Fibroblast of lung (primary cell): ENCODE data around the gene OSGIN1. TPM values are rescaled to one million over a fixed set of nuclear protein-coding genes. Genes with fewer than 3 reads are reported as not detected.

Experiments
- DNase-seq, 2 donors: peaks; one replicate each; pipeline versions ENCODE4 v3.0.0 to v3.0.0-alpha.2; 2010; ENCODE audit warnings: low read depth in 2 of 2
- H2AFZ ChIP-seq: 2 replicates; pipeline ENCODE4 v1.5.1; 2012; ENCODE audit warnings: low read length, control low read depth, inconsistent platforms
- H3K27ac ChIP-seq: 2 replicates; pipeline ENCODE4 v1.5.1; 2011; ENCODE audit warnings: low read length, control low read depth; ENCODE audit not compliant: insufficient read depth
- H3K27me3 ChIP-seq: 2 replicates; pipeline ENCODE4 v1.5.1; 2011; ENCODE audit warnings: mild to moderate bottlenecking, low read length; ENCODE audit not compliant: control insufficient read depth, insufficient read depth
- H3K36me3 ChIP-seq: 2 replicates; pipeline ENCODE4 v1.5.1; 2011; ENCODE audit warnings: low read length; ENCODE audit not compliant: control insufficient read depth, insufficient read depth
- H3K4me1 ChIP-seq: 2 replicates; pipeline ENCODE4 v1.5.1; 2011; ENCODE audit warnings: low read length; ENCODE audit not compliant: control insufficient read depth, insufficient read depth; ENCODE audit errors: extremely low read depth
- H3K4me2 ChIP-seq: 2 replicates; pipeline ENCODE4 v1.5.1; 2011; ENCODE audit warnings: low read length, control low read depth; ENCODE audit not compliant: insufficient read depth; ENCODE audit errors: extremely low read depth
- H3K4me3 ChIP-seq, 4 experiments: fragments of 200-600 bp in 1 of 4; sonication (generic) in 1 of 4; replicated peaks in 1 of 4; 2 replicates each; pipeline ENCODE4 v1.5.1; 2011 to 2016; ENCODE audit warnings: low read length in 4 of 4, low read depth in 3 of 4, mild to moderate bottlenecking in 3 of 4, control low read depth in 2 of 4, inconsistent platforms in 1 of 4, mixed read lengths in 1 of 4; ENCODE audit not compliant: insufficient read depth in 1 of 4; ENCODE audit errors: control extremely low read depth in 1 of 4
- H3K79me2 ChIP-seq: 2 replicates; pipeline ENCODE4 v1.5.1; 2012; ENCODE audit warnings: mild to moderate bottlenecking, low read length, inconsistent platforms; ENCODE audit not compliant: control insufficient read depth, insufficient read depth
- H3K9ac ChIP-seq: 2 replicates; pipeline ENCODE4 v1.5.1; 2011; ENCODE audit warnings: mild to moderate bottlenecking, low read length, control low read depth; ENCODE audit not compliant: insufficient read depth
- H3K9me3 ChIP-seq: 2 replicates; pipeline ENCODE4 v1.5.1; 2012; ENCODE audit warnings: low read depth, low read length; ENCODE audit not compliant: control insufficient read depth, insufficient read depth
- H4K20me1 ChIP-seq: 2 replicates; pipeline ENCODE4 v1.5.1; 2011; ENCODE audit warnings: low read length; ENCODE audit not compliant: control insufficient read depth, insufficient read depth; ENCODE audit errors: extremely low read depth
- EZH2 ChIP-seq: IDR thresholded peaks from 2 replicates; pipeline ENCODE4 v1.5.1; 2012; ENCODE audit warnings: low read length, control low read depth, mild to moderate bottlenecking; ENCODE audit errors: missing control alignments
- polyA plus RNA-seq, 2 donors: library from polyadenylated mRNA; depleted of rRNA in 1 of 2; stranded (reverse) in 1 of 2; unstranded in 1 of 2; fragments of >200 nt; gene quantifications; 2 replicates each; pipeline ENCODE4 v1.2.1, GENCODE V29; 2011 to 2012; ENCODE audit warnings: missing spikeins in 1 of 2
- total RNA-seq: library from RNA; depleted of rRNA; stranded (reverse); fragments of >200 nt; gene quantifications from 2 replicates; pipeline ENCODE4 v1.2.1, GENCODE V29; 2014
- TF ChIP-seq, protein P1 (sequence below), 2 donors: IDR thresholded peaks in 1 of 2; conservative IDR thresholded peaks in 1 of 2; 1 replicate in 1 of 2; 2 replicates in 1 of 2; pipeline ENCODE4 v1.5.1; 2011 to 2012; ENCODE audit warnings: low read length in 2 of 2, control low read depth in 1 of 2, inconsistent platforms in 1 of 2, low read depth in 1 of 2, mild to moderate bottlenecking in 1 of 2

The OSGIN1 gene
- total and polyA plus RNA-seq, 2 donors (not counting 1 experiment from before 2014, with no cell fraction given): 2.1 to 6.6 TPM

DNA sequence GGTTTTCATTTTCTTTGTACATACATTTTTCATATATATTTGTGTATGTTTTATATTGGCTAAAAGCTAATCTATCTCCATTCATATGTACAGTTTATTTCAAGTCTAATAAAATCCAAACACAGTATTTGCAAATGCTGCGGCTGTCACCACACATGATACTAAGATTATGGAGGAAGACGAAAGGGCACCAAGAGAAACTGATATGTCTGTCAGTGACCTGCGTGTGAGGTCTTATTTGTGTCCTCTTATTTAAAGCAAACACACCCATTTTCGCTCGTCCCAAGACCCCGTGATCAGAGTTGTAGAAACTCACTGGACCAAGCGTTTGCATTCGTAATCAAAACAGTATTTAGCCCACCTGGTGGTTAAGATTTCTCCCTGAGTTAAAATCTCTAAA lies 45.9 kb upstream of the OSGIN1 start:
- Histone ChIP-seq H3K36me3 (no peaks in the 10 kb centered on the region), H3K79me2 (no peaks in the 10 kb centered on the region), H3K4me2 (no peak overlapping the region), H3K9me3 (no peaks in the 10 kb centered on the region), H3K27me3 (no peaks in the 10 kb centered on the region), H3K4me1 (peaks cover 2% of the 10 kb centered on the region), H2AFZ (no peak overlapping the region), H4K20me1 (no peaks in the 10 kb centered on the region), H3K4me3 (no peak overlapping the region), H3K9ac (no peak overlapping the region), H3K27ac (no peak overlapping the region)
- TF ChIP-seq, protein P1, sequence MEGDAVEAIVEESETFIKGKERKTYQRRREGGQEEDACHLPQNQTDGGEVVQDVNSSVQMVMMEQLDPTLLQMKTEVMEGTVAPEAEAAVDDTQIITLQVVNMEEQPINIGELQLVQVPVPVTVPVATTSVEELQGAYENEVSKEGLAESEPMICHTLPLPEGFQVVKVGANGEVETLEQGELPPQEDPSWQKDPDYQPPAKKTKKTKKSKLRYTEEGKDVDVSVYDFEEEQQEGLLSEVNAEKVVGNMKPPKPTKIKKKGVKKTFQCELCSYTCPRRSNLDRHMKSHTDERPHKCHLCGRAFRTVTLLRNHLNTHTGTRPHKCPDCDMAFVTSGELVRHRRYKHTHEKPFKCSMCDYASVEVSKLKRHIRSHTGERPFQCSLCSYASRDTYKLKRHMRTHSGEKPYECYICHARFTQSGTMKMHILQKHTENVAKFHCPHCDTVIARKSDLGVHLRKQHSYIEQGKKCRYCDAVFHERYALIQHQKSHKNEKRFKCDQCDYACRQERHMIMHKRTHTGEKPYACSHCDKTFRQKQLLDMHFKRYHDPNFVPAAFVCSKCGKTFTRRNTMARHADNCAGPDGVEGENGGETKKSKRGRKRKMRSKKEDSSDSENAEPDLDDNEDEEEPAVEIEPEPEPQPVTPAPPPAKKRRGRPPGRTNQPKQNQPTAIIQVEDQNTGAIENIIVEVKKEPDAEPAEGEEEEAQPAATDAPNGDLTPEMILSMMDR (conservative IDR thresholded peaks at IDR 0.05 in 1 of 2, IDR thresholded peaks at IDR 0.05 in 1 of 2; ENCODE audit: low read depth in 1 of 2, low read length in 2 of 2): no peak
- TF ChIP-seq EZH2: no peak
- no peak for DNase-seq

DNA sequence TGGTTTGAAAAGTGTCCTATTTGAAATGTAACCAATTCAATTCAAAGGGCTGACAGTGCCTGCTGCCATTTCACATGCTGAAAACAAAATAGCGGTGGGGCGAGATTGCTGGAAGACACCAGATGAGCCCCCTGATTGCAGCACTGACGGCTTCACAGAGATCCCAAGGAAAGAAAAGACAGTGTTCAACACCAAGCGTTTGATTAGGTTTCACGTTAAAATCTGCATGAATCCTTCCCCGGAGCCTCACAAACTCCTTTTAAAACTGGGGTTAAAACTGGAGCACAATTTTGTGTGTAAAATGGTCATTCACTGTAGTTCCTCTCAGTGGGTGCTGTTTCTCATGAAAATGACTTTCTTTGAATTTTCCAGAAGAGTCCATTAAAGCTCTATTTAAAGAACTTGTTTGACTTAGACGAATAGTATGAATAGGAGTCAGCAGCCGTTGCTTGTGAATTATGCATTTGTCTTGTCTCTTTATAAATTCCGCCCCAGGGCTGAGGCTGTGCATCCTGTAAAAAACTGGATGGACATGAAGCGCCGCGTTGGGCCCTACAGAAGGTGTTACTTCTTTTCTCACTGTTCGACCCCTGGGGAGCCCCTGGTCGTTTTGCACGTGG lies 45.3 kb upstream of the OSGIN1 start:
- H3K27me3 ChIP-seq: no peaks in the 10 kb centered on the region
- DNase-seq: no peak
- H3K9ac ChIP-seq: no peak overlapping the region
- no peak for TF ChIP-seq EZH2
- TF ChIP-seq, protein P1 (conservative IDR thresholded peaks at IDR 0.05 in 1 of 2, IDR thresholded peaks at IDR 0.05 in 1 of 2; ENCODE audit: low read depth in 1 of 2, low read length in 2 of 2): no peak
- H3K36me3 ChIP-seq: peaks cover 3% of the 10 kb centered on the region
- no peaks in the 10 kb centered on the region for H3K79me2 ChIP-seq
- H3K4me2 ChIP-seq: no peak overlapping the region
- H3K9me3 ChIP-seq: no peaks in the 10 kb centered on the region
- no peak overlapping the region for H2AFZ ChIP-seq
- peaks cover 2% of the 10 kb centered on the region for H3K4me1 ChIP-seq
- no peaks in the 10 kb centered on the region for H4K20me1 ChIP-seq
- no peak overlapping the region for H3K27ac ChIP-seq
- H3K4me3 ChIP-seq: no peak overlapping the region

- H3K9ac ChIP-seq: no peak overlapping the region
- H3K79me2 ChIP-seq: no peaks in the 10 kb centered on the region
- H2AFZ ChIP-seq: no peak overlapping the region
- no peak overlapping the region for H3K27ac ChIP-seq
- H3K9me3 ChIP-seq: no peaks in the 10 kb centered on the region
- H3K36me3 ChIP-seq: peaks cover 3% of the 10 kb centered on the region
- H3K4me3 ChIP-seq: no peak overlapping the region
- H4K20me1 ChIP-seq: no peaks in the 10 kb centered on the region
- H3K27me3 ChIP-seq: no peaks in the 10 kb centered on the region
- no peak overlapping the region for H3K4me2 ChIP-seq
- TF ChIP-seq, protein P1 (conservative IDR thresholded peaks at IDR 0.05 in 1 of 2, IDR thresholded peaks at IDR 0.05 in 1 of 2; ENCODE audit: low read depth in 1 of 2, low read length in 2 of 2): no peak
- no peak for TF ChIP-seq EZH2
- no peaks in the 10 kb centered on the region for H3K4me1 ChIP-seq
- no peak for DNase-seq
Measured at GRCh38 chr16:83908798-83909197, 44.2 kb upstream of the OSGIN1 start.
